Glutamatergic neuron (in vitro differentiated cells): Measurements from ENCODE around the gene MGRN1. TPM values are rescaled to one million over a fixed set of nuclear protein-coding genes. Genes with fewer than 3 reads are reported as not detected.

ENCODE experiments used
- DNase-seq: peaks from one replicate; pipeline ENCODE4 v3.0.0; 2022
- H3K27ac Mint-ChIP-seq: one replicate; pipeline ENCODE4 v1.8.0; 2020; ENCODE audit warnings: mild to moderate bottlenecking, mixed read lengths, inconsistent platforms; ENCODE audit not compliant: unreplicated experiment
- H3K27me3 Mint-ChIP-seq: one replicate; pipeline ENCODE4 v1.8.0; 2020; ENCODE audit warnings: mild to moderate bottlenecking, moderate library complexity, mixed read lengths, inconsistent platforms; ENCODE audit not compliant: unreplicated experiment
- H3K36me3 Mint-ChIP-seq: one replicate; pipeline ENCODE4 v1.8.0; 2020; ENCODE audit warnings: mild to moderate bottlenecking, mixed read lengths, inconsistent platforms; ENCODE audit not compliant: unreplicated experiment
- H3K4me1 Mint-ChIP-seq: one replicate; pipeline ENCODE4 v1.8.0; 2020; ENCODE audit warnings: mild to moderate bottlenecking, low read depth, mixed read lengths, inconsistent platforms; ENCODE audit not compliant: unreplicated experiment
- H3K4me3 Mint-ChIP-seq: one replicate; pipeline ENCODE4 v1.8.0; 2020; ENCODE audit warnings: mild to moderate bottlenecking, mixed read lengths, inconsistent platforms; ENCODE audit not compliant: unreplicated experiment
- H3K9me3 Mint-ChIP-seq: one replicate; pipeline ENCODE4 v1.8.0; 2020; ENCODE audit warnings: mild to moderate bottlenecking, moderate library complexity, mixed read lengths, inconsistent platforms; ENCODE audit not compliant: unreplicated experiment
- total RNA-seq: library from RNA; stranded (reverse); fragmentation: NEBNext Ultra II Directional; extraction: Animal tissue kit (Norgen Biotek cat#: 25700); gene quantifications from one replicate; pipeline ENCODE4 v1.2.1, GENCODE V29; 2021; ENCODE audit not compliant: unreplicated experiment
- TF ChIP-seq, protein P1 (sequence below): fragments of 200-600 bp; sonication (generic); IDR thresholded peaks from one replicate; pipeline ENCODE4 v1.5.0; 2021; ENCODE audit not compliant: partially characterized antibody, unreplicated experiment

MGRN1 gene
- total RNA-seq, 1 donor from 2014 or later = 150 TPM

GRCh38 chr16:4639899-4640509 lies 15.4 kb downstream of the MGRN1 start:
- peaks cover 17% of the 10 kb centered on the region for H3K4me1 Mint-ChIP-seq
- peak overlapping the region; percentile 62 for H3K27ac Mint-ChIP-seq
- DNase-seq = no peak
- no peaks in the 10 kb centered on the region for H3K36me3 Mint-ChIP-seq
- H3K27me3 Mint-ChIP-seq = peaks cover 1% of the 10 kb centered on the region
- TF ChIP-seq, protein P1, sequence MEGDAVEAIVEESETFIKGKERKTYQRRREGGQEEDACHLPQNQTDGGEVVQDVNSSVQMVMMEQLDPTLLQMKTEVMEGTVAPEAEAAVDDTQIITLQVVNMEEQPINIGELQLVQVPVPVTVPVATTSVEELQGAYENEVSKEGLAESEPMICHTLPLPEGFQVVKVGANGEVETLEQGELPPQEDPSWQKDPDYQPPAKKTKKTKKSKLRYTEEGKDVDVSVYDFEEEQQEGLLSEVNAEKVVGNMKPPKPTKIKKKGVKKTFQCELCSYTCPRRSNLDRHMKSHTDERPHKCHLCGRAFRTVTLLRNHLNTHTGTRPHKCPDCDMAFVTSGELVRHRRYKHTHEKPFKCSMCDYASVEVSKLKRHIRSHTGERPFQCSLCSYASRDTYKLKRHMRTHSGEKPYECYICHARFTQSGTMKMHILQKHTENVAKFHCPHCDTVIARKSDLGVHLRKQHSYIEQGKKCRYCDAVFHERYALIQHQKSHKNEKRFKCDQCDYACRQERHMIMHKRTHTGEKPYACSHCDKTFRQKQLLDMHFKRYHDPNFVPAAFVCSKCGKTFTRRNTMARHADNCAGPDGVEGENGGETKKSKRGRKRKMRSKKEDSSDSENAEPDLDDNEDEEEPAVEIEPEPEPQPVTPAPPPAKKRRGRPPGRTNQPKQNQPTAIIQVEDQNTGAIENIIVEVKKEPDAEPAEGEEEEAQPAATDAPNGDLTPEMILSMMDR = no peak
- peaks cover 3% of the 10 kb centered on the region for H3K9me3 Mint-ChIP-seq
- H3K4me3 Mint-ChIP-seq = peak overlapping the region; percentile 6

DNA sequence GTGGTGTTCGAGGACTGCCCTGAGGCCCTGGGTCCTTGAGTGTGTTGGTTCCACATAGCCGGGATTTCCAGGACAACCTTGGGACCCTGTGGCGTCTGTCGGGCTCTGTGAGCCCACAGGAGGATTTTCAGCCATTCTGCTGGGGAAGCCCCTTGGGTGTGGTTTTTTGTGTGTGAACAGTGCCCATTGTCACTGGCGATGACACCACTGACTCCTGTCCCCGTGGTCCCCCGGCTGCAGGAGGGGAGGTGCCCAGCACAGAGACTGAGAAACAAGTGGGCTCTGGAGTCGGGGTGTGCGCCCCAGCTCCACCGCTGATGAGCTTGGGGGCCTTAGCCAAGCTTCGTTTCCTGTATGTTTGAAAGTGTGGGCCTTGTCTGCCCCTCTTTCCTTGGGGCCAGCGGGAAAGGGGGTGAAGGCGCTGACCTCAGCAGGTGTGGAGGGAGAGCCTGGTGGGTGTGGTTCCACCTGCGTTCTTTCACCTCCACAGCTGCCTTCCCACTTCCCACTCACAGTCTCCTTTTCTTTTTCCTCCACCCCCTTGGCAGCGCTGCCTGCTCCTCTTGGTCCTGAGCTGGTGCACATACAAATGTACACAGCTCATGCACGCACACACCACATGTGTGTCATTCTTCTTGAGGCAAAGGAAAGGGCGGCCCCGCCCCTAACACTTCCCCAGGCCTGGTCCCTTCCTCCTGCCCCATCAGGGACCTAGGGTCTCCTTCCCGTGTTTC lies 16.1 kb downstream of the MGRN1 start:
- Mint-ChIP-seq H3K9me3 (peaks cover 3% of the 10 kb centered on the region), H3K27ac (peak overlapping the region; percentile 11), H3K27me3 (peaks cover 4% of the 10 kb centered on the region), H3K4me1 (peaks cover 21% of the 10 kb centered on the region), H3K4me3 (no peak overlapping the region), H3K36me3 (no peaks in the 10 kb centered on the region)
- DNase-seq = no peak
- TF ChIP-seq, protein P1 = no peak

- TF ChIP-seq, protein P1 = no peak
Observed at GRCh38 chr16:4641306-4641687, 16.7 kb downstream of the MGRN1 start.

DNA sequence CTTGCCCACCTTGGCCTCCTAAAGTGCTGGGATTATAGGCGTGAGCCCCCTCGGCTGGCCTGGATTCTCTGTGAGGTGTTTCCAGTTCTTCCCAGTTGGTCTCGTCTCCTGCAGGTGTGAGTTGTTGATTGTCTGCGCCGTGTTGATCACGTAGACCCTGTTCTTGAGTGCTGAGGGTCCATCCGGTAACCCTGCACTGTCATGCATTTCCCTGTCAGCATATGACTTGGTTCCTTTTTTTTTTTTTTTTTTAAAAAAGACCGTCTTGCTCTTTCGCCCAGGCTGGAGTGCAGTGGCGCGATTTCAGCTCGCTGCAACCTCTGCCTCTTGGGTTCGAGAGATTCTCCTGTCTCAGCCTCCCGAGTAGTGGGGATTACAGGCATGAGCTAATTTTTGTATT lies 17.3 kb downstream of the MGRN1 start:
- Mint-ChIP-seq H3K27ac (no peak overlapping the region), H3K9me3 (no peaks in the 10 kb centered on the region), H3K36me3 (no peaks in the 10 kb centered on the region), H3K27me3 (peaks cover 4% of the 10 kb centered on the region), H3K4me1 (peaks cover 14% of the 10 kb centered on the region), H3K4me3 (no peak overlapping the region)
- TF ChIP-seq, protein P1 = no peak
- DNase-seq = no peak

More at GRCh38 chr16:4641306-4641687, 16.7 kb downstream of the MGRN1 start:
- peaks cover 3% of the 10 kb centered on the region for H3K9me3 Mint-ChIP-seq
- no peaks in the 10 kb centered on the region for H3K36me3 Mint-ChIP-seq
- H3K4me1 Mint-ChIP-seq = peaks cover 19% of the 10 kb centered on the region
- peak overlapping the region; percentile 11 for H3K27ac Mint-ChIP-seq
- no peak overlapping the region for H3K4me3 Mint-ChIP-seq
- no peak for DNase-seq
- peaks cover 4% of the 10 kb centered on the region for H3K27me3 Mint-ChIP-seq
